Daoy (cell line): ENCODE data around the gene PHGDH. TPM values are rescaled to one million over a fixed set of nuclear protein-coding genes. Genes with fewer than 3 reads are reported as not detected.
"Not testable (repeated sequence)": the region's sequence is repeated elsewhere in the genome, so short reads cannot be mapped to it uniquely, and the experiment has no call there.

Experiments used
- DNase-seq: peaks from one replicate; pipeline ENCODE4 v3.0.0-alpha.2; 2015; ENCODE audit warnings: low read depth
- total RNA-seq: library from RNA; depleted of rRNA; stranded (reverse); fragments of >200 nt; shearing (Covaris generic); gene quantifications from 2 replicates; pipeline ENCODE4 v1.2.3, GENCODE V29; 2014; rRNA removed

Gene PHGDH
- total RNA-seq = 140 and 166 TPM in 2 replicates

DNA sequence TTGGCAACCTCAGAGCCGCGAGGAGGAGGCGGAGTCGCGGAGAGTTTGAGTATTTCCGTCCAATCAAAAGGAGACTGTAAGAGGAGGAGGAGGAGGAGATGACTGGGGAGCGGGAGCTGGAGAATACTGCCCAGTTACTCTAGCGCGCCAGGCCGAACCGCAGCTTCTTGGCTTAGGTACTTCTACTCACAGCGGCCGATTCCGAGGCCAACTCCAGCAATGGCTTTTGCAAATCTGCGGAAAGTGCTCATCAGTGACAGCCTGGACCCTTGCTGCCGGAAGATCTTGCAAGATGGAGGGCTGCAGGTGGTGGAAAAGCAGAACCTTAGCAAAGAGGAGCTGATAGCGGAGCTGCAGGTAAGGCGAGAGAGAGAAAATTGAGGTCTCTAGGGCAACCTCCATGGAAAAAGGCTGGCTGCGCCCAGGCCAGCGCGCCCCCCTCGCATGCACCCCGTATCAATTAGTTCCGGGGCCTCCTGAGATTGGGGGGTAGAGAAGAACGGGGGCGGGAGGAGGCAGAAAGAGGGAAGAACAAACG, at the start of gene PHGDH:
Gene PHGDH, plus strand, starts transcription at position 131 of the 538 bp plus-strand sequence. Its CDS starts 89 bp downstream, at position 220.
- DNase-seq = peak; percentile 94

DNA sequence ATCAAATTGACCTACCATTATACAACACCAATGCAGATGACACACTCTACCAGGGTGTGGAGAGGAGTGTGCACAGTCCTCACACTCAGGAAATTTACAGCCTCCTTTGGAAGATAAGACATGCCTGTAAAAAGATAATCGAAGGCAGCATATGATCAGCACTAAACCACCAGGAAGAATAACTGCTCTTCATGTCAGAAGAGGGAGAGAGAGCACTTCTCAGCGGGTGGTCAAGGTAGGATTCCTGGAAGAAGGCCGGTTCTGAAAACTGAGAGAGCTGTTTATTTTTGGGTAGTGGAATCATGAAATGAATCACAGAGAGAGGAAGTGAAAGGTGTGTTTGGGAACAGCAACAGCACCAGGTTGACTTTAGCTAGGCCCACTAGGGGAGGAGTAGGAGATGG, 49.7 kb upstream of the PHGDH start:
- DNase-seq = no peak

DNA sequence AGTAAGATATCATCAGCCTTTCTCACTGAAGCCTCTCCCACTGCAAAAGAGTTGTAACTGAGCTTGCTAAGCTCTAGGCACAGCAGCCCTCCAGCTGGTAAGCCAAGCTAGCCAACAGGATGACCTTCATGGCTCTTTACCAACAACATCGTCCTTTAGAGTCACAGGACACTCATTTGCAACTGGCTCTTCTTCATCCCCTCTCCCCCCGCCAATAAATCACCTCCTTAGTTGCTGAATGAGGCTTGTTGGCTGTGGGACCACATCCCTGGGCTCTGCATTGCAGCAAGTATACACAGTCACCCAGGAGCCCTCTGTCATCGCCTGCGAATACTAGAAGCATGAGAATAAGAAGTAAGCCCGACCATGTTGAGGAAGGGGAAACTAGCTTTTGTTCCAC, 47.7 kb upstream of the PHGDH start:
- no peak for DNase-seq

DNA sequence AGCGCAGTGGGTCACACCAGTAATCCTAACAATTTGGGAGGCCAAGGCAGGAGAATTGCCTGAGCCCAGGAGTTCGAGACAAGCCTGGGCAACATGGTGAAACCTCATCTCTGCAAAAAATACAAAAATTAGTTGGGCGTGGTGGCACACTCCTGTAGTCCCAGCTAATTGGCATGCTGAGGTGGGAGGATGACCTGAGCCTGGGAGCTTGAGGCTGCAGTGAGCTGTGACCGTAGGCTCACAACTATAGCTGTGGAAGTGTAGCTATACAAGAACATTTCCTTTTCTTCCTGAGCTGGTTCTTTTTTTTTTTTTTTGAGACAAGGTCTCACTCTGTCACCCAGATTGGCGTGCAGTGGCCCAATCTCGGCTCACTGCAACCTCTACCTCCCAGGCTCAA, 44.6 kb upstream of the PHGDH start:
- DNase-seq = no peak

DNA sequence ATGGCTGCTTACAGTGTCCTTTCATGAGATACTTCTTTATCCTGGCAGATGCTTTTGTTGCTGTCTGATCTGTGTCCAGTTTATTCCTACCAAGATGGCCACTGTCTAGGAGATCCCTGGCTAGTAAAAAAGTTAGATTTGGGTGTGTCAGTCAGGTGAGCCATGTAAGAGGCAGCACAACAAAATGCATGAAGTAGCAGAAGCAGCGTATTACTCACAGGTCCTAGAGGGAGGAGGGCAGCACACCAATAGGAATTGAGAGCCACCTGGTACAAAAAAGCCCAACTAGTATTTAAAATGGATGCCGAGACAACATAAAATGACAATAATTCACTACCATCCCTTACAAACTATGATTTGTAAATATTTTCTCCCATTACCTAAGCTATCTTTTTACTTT, 40.8 kb upstream of the PHGDH start:
- no peak for DNase-seq

DNA sequence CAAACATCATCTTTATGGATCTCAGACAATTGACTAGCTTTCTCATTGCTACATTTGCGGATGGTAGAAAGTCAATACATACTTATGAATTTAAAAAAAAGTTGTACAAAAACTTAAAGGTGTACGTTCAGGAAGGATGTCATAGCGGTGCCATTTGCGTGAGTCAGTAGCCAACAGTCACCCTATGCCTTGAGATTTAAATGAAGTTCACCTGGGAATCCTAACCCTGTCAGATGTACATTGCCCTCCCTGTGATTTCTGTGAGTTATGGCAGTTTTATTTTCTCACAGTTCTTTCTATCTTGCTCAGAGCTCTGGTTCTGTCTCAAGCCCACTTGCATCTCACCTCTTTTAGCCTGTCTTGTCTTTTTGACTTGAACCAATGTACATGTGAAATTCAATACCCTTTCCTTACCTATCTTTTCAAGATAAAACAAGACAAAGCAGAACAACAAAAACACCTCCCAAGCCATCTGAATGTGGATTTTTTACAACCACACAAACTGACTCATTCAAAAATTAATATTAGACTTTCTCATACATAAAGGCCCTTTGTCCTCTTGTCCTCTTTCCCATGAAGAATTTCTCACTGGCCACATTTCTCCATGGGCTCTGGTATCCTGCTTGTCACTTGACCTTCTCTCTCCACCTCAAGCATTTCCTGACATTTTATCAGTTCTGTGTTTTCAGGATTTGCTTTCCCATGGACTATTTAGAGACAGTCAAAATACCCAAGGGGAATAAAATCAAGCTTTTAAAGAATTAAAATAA, 38.4 kb upstream of the PHGDH start:
- DNase-seq = peak; percentile 56

DNA sequence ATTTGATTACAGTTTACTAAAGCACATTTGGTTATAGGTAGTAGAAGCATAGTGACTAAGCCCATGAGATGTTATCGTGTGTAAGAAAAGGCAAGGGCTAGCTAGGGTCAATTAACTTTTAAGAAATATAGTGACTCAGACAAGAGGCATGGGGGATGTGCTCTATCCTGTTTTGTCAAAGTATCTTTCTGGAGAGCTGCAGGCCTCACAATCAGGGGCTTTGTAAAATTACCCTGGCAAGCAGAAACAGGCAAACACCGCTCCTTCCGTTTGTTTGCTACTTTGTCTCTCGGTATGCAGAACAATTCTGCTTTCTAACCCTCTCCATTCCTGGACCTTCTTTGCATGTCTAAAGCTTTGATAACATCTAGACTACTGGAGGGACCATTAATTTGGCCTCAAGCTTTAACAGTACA, 37.6 kb upstream of the PHGDH start:
- peak; percentile 62 for DNase-seq

DNA sequence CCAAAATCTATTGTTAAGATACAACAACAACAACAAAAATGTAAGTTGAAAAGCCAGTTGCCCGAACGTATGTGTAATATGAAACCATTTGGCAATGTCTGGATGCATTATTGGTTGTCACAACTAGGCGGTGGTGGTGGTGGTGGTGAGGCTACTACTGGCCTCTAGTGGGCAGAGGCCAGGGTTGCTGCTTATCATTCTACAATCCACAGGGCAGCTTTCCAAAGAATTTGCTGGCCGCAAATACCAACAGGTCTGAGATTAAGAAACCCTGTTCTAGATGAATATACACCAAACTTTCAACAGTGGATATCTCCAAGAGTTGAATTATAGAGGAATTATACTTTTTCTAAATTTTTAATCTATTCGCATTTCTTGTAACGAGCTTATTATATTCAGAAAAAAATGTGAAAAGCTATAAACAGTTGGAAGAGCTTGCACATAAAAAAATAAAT, 36.9 kb upstream of the PHGDH start:
- DNase-seq = peak; percentile 92

DNA sequence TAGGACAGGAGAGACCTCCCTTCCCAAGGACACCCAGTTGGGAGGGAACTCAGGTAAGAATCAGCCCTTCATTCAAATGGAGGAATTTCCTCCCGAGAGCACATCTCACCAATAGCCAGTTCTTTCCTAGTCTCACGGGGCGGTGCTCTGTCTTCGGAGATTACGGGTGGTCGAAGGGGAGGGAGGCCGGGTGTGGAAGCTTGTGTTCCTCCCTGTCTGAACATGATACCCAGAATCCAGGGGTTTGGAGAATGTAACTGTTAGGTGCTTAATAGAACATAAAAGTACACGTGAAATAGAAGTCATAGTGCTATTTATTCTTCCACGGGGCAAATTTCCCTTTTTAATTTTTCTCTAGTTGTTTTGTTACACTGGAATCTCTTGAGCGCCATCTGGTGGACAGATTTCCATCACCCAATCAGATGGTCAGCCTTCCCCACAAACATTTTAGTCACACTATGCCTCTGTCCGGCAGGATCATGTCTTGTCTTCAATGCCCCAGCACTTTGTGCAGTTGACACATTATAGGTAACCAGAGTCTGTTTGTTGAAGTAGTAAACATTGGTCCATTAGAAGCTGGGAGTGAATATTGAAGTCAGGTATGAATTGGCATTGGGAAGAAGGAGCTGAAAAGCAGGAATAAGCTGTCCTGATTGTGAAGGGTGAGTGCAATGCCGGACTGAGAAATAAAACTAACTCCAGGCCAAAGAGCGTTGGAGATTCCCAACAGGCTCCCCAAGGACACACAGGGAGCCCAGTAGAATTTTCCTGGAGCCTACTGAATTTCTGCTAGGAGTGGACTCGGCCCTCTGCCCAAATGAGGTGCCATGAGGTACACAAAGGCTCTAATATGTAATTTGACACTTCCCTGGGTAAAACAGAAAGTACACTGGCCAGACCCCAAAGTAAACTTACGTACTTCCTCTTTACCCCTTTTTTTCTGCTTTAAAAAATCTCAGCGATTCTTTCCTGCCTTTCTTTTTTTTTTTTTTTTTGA, 36.1 kb upstream of the PHGDH start:
- peak; percentile 91 for DNase-seq

DNA sequence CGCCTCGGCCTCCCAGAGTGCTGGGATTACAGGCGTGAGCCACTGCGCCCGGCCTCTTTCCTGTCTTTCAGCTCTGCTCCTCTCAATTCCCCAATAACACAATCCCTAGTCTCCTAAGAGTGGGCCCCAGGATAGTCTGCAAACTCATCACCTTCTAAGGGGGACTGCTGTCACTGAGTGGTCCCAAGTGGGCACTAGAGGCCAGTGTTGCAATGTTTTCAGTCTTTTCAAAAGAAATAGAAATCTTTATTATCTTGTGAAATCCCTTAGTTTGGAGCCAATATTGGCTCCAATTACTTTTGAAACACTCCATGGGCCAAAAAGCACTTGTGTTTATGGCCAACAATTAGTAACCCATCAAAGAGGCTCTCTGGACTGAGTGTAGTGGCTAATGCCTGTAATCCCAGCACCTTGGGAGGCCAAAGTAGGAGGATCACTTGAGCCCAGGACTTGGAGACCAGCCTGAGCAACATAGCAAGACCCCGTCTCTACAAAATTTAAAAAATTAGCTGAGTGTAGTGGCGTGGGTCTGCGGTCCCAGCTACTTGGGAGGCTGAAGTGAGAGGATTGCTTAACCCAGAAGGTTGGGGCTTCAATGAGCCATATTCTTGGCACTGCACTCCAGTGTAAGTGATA, 35.0 kb upstream of the PHGDH start:
- no peak for DNase-seq

DNA sequence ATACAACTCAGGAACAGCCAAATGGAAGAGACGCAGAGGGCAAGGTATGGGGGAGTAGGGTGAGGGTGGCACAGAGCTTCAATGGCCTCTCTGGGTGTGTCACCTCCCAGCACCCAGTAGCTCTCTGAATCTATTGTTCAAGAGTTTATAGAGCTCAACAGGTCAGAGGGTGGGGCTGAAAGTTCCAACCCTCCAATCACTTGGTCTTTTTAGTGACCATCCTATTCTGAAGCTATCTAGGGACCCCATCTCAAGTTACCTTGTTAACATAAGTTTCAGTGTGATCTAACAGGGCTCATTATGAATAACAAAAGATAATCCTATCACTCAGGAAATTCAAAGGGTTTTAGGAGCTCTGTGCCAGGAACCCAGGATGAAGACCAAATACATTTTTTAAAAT, 32.5 kb upstream of the PHGDH start:
- DNase-seq = no peak

DNA sequence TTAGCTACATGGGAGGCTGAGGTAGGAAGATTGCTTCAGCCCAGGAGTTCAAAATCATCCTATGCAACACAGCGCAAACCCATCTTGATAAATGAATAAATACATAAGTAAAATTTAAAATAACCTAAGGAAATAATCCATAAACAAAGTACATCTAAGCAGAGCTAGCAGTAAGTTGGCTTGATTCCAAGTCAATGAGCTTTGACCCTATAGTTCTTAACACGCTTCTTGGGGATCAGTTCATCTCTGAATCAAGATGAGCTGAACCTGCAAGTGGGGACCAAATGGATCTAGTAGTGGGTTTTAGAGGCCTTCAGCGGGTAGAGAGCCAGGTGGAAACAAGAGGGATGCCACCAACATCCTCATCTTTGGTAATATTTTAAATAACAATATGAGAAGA, 31.5 kb upstream of the PHGDH start:
- DNase-seq = no peak

DNA sequence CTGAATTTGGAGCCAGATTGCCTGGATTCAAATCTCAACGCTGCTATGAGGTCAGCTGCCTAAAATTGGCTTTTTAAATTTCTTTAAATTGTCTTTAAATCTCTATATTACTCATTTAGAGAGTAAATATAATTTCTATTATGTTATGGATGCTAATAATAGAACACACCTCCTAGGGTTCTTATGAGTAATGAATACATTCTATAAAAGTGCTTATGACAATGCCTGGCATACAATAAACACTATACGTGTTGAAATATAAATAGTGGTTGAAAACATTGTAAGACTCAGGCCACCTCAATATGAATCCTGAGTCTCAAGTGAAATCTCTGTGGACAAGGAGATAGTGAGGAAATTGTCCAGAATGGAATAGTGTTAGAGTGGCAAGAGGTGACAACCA, 31.0 kb upstream of the PHGDH start:
- DNase-seq = no peak

DNA sequence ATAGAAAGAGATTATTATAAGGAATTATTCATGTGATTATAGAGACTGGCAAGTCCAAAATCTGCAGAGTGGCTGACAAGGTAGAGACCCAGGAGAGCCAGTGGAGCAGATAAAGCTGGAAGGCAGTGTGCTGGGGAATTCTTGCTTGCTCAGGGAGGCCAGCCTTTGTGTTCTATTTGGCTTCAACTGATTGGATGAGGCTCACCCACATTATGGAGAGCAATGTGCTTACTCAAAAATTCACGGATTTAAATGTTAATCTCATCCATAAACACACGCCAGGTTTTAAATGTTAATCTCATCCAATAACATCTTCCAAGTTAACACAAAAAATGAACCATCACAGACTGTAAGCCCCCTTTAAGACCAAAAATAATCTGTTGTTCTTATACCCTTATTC, 30.2 kb upstream of the PHGDH start:
- no peak for DNase-seq

DNA sequence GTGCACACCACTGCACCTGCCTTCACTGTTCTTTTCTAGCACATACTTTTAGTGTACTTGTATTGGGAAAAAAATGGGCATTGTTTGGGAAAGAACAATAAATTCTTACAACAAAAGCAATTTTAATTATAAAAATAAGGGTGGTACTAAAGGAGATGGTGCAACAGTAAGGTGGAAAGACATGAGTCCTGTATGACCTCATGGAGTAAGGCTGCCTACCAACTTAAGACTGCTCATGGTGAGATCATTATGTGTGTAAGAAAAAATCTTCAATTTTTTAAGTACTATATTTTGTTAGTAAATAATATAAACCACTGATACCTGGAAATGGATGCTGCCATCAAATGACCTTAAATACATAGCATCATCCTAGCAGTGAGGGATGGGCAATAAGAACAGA, 29.6 kb upstream of the PHGDH start:
- DNase-seq = no peak

DNA sequence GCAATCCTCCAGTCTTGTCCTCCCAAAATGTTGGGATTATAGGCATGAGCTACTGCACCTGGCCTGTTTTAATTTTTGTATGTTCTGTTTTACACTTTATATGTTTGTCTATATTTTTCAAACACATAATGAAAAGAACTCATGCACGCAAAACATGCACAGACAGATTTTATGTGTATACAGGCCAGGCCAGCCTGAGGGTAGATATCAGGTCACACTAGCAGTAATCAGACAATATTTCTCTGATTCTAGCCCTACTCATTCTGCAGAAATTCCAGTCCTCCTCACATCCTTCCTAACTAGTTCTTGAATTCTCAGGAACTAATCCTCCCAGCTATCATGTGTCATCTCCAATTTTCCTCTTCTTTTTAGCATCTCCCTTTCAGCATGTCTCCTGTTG, 27.8 kb upstream of the PHGDH start:
- no peak for DNase-seq

DNA sequence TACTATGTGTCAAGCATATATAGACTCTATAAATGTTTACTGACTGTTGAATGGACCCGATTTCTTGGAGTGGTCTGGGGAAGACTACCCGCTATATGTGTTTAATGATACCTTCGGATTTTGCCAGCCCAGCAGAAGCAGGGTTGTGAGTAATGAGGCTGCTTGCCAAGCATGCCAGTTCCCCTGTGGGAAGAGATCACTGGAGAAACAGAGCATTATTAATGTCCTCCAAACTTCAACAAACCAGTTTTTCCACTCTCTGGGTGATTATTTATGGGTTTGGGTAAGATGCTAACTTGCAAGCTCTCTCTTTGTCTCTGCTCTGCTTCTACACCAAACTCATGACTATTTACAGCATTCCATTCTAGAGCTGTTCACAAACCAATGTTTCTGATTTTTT, 25.1 kb upstream of the PHGDH start:
- no peak for DNase-seq

DNA sequence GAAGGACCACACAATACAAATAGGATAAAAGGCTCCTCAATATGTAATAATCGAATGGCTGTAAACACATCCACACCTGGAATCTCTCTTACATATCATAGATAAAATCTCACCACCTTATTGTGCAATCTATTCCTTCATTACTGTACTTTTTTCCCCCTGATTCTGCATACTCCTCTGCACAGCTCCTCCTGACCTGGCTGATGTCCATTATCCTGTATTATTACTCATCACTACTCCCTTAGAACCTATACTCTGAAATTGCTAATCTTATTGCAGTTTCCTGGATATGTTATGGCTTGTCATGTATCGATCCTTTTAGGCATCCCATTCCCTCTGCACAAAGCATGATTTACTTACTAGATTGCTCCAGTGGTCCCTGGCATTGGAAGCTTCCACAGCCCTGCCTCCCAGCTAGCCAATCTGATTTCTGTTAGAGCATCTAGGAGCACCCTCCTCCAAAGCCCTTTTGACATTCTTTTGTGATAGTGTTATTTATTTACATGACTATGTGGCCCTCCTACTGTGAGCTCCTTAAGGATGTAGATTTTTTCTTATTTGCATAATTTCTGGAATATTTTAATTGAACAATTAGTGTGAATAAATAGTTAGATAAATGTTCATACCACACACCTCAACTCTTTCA, 24.2 kb upstream of the PHGDH start:
- DNase-seq = no peak

DNA sequence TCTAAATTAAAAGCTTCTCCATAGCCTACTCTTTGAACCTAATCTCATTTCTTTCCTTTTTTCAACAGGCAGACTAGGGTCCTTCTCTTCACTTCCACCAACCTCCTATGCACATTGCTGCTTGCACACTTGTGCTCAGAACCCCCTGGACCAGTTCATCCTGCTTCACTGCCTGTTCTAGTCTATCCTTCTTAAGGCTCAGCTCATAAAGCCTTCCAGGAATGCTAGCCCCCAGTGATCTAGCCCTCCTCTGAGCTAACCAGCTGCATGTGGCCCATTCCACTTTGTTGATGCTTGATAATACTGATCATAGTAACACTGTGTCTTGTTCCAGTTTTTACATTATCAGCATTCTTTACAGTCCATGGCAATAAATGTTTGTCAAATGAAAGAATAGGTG, 22.9 kb upstream of the PHGDH start:
- no peak for DNase-seq

DNA sequence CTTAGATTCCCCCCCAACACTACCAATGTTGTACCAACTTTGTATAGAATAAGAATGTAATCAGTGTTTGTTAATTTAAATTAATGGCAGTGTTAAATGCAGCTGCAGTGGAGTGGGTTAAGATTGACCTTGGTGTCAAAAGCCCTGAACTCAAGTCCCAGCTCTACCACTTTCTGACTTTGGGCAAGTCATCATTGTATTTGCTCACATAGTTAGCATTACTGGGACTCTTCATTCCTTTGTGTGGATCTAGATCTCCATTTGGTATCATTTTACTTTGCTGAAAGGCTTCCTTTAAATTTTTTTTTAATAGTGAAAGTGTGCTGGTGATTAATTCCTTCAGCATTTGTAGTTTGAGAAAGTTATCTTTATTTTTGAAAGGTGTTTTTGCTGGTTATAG, 22.2 kb upstream of the PHGDH start:
- DNase-seq = no peak

DNA sequence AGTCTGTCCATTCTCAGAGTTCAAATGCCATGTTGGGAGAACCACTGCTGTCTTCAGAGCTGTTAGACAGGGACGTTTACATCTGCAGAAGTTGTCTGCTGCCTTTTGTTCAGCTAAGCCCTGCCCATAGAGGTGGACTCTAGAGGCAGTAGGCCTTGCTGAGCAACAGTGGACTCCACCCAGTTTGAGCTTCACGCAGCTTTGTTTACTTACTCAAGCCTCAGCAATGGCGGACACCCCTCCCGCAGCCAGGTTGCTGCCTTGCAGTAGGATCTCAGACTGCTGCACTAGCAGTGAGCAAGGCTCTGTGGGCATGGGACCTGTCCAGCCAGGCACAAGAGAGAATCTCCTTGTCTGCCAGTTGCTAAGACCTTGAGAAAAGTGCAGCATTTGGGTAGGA, 14.9 kb upstream of the PHGDH start:
- DNase-seq = not testable (repeated sequence)
